Measurements from ENCODE around the gene C16orf92.

Gene C16orf92

GRCh38 chr16:30063278-30063892 is 40.4 kb downstream of the C16orf92 start:
- no peak for DNase-seq

- DNase-seq: peak; percentile 87
Measured at GRCh38 chr16:30063893-30064728, 41.1 kb downstream of the C16orf92 start.

GRCh38 chr16:30064729-30065101 is 41.7 kb downstream of the C16orf92 start:
- DNase-seq: no peak

- DNase-seq: peak; percentile 99
Measured at GRCh38 chr16:30065102-30065942, 42.3 kb downstream of the C16orf92 start, which contains the start of gene ALDOA. Gene ALDOA (plus strand): TSS chr16:30065760. CDS start chr16:30066898, 1,138 bp downstream.

GRCh38 chr16:30065943-30066760 is 43.2 kb downstream of the C16orf92 start:
- DNase-seq: peak; percentile 30

GRCh38 chr16:30066761-30067583 is 44.0 kb downstream of the C16orf92 start:
- no peak for DNase-seq

GRCh38 chr16:30067584-30067916 is 44.6 kb downstream of the C16orf92 start:
- no peak for DNase-seq

GRCh38 chr16:30068333-30068732 is 45.3 kb downstream of the C16orf92 start:
- DNase-seq: no peak

- DNase-seq: no peak
Measured at GRCh38 chr16:30068750-30069610, 46.0 kb downstream of the C16orf92 start.

GRCh38 chr16:30069611-30070462 is 46.8 kb downstream of the C16orf92 start:
- no peak for DNase-seq

GRCh38 chr16:30070490-30070889 is 47.5 kb downstream of the C16orf92 start:
- no peak for DNase-seq

Measured in NCI-H146 (cell line).